Panc1 (cell line): Measurements from ENCODE around the gene SLAMF7. TPM values are rescaled to one million over a fixed set of nuclear protein-coding genes. Genes with fewer than 3 reads are reported as not detected.
A peak's percentile ranks its signal among the peaks of the same experiment; 100 is the strongest.
"Not testable (repeated sequence)": the region's sequence is repeated elsewhere in the genome, so short reads cannot be mapped to it uniquely, and the experiment has no call there.

Experiments
- ATAC-seq: fragments of 200-7000 bp; cut with Tn5 transposase; 2 replicates; pipeline ENCODE4 v1.9.1; 2020; ENCODE audit warnings: mild to moderate bottlenecking, moderate library complexity
- BruUV-seq: library from RNA; stranded (reverse); fragments of 400-500 nt; replicated peaks from 2 replicates; lab custom pipeline; 2021; lab: Mats Ljungman, UMichigan
- CTCF ChIA-PET: fragments of 300-600 bp; sonication (Branson Sonifier 250); formaldehyde crosslinking; loops from one replicate; lab custom pipeline; 2022; ENCODE audit warnings: antibody characterized with exemption; lab: Charles Lee
- POLR2A ChIA-PET: fragments of 300-600 bp; sonication (Branson Sonifier 250); formaldehyde crosslinking; loops from one replicate; lab custom pipeline; 2022; ENCODE audit warnings: antibody characterized with exemption; lab: Charles Lee
- DNase-seq: peaks from one replicate; pipeline ENCODE4 v3.0.0-alpha.2; 2010; ENCODE audit warnings: low read depth, low spot score
- H3K27ac ChIP-seq: 2 replicates; pipeline ENCODE4 v1.5.1; 2011; ENCODE audit warnings: mild to moderate bottlenecking, low read length, inconsistent platforms
- H3K27me3 ChIP-seq: fragments of 200-500 bp; sonication (Bioruptor generic); 2 replicates; pipeline ENCODE4 v1.6.0; 2014; ENCODE audit warnings: low read length, inconsistent platforms; ENCODE audit not compliant: control insufficient read depth, insufficient read depth
- H3K36me3 ChIP-seq: fragments of 200-500 bp; sonication (Bioruptor generic); 2 replicates; pipeline ENCODE4 v1.5.1; 2014; ENCODE audit warnings: inconsistent platforms, mild to moderate bottlenecking, low read length, moderate library complexity; ENCODE audit not compliant: control insufficient read depth, insufficient read depth
- H3K4me1 ChIP-seq: 2 replicates; pipeline ENCODE4 v1.5.1; 2011; ENCODE audit warnings: inconsistent platforms, mild to moderate bottlenecking, low read length, moderate library complexity; ENCODE audit not compliant: control insufficient read depth, insufficient read depth
- H3K4me3 ChIP-seq, 2 experiments: 2 replicates each; pipeline ENCODE4 v1.5.1; 2011 to 2012; ENCODE audit warnings: low read depth in 2 of 2, low read length in 2 of 2, mild to moderate bottlenecking in 2 of 2, inconsistent platforms in 1 of 2, moderate library complexity in 1 of 2
- H3K9me3 ChIP-seq: fragments of 200-500 bp; sonication (Bioruptor generic); 2 replicates; pipeline ENCODE4 v1.5.1; 2014; ENCODE audit warnings: low read depth, mild to moderate bottlenecking, inconsistent platforms, low read length, moderate library complexity; ENCODE audit not compliant: control insufficient read depth, insufficient read depth
- CTCF ChIP-seq: fragments of 450-650 bp; IDR thresholded peaks from 2 replicates; pipeline ENCODE4 v1.5.1; 2017; ENCODE audit warnings: mild to moderate bottlenecking
- REST ChIP-seq, 2 experiments: IDR thresholded peaks; 2 replicates each; pipeline ENCODE4 v1.6.1; 2011 to 2012; ENCODE audit warnings: low read depth in 2 of 2, control low read depth in 1 of 2, low read length in 1 of 2, mild to moderate bottlenecking in 1 of 2, moderate library complexity in 1 of 2; ENCODE audit not compliant: insufficient read depth in 1 of 2
- SIN3A ChIP-seq: IDR thresholded peaks from 2 replicates; pipeline ENCODE4 v1.6.1; 2012; ENCODE audit warnings: low read depth, mild to moderate bottlenecking, low read length, moderate library complexity, borderline replicate concordance; ENCODE audit not compliant: insufficient read depth
- TCF7L2 ChIP-seq: IDR thresholded peaks from 2 replicates; pipeline ENCODE4 v1.6.1; 2011; ENCODE audit warnings: mild to moderate bottlenecking, low read depth, low read length, inconsistent platforms
- in situ Hi-C: cut with HindIII; loops from 2 replicates; pipeline ENCODE4 v1.10.0; 2016; ENCODE audit warnings: low sequenced_read_pairs, low pct_unique_long_range_greater_than_20kb
- intact Hi-C: fragments of 100-400 bp; cut with micrococcal nuclease; formaldehyde crosslinking; loops from one replicate; pipeline ENCODE4 v1.10.0; 2022; ENCODE audit not compliant: unreplicated experiment
- total RNA-seq: library from RNA; stranded (reverse); gene quantifications from one replicate; pipeline ENCODE4 v1.2.1, GENCODE V29; 2021; ENCODE audit not compliant: unreplicated experiment

SLAMF7 gene
- total RNA-seq, 1 experiment from 2014 or later: 0.21 TPM

- POLR2A ChIA-PET: no interaction called here
- in situ Hi-C loops: no loop called here
Measured at GRCh38 chr1:160726498-160727315, 12.3 kb upstream of the SLAMF7 start.

GRCh38 chr1:160727316-160727640 lies 11.8 kb upstream of the SLAMF7 start:
- Histone ChIP-seq H3K9me3 (no peaks in the 10 kb centered on the region), H3K27me3 (peaks cover 10% of the 10 kb centered on the region), H3K4me3 (no peak overlapping the region), H3K36me3 (no peaks in the 10 kb centered on the region), H3K27ac (no peak overlapping the region), H3K4me1 (peaks cover 4% of the 10 kb centered on the region; the same call in 1 of the 2 replicates)
- ChIA-PET CTCF (interaction anchor here (1.0 kb wide), 2 partner anchors 219 to 227 kb away, joined by 3 to 4 read pairs; no protein-coding TSS in a partner anchor), POLR2A (no interaction called here)
- TF ChIP-seq REST (IDR thresholded peaks at IDR 0.05; ENCODE audit: insufficient read depth in 1 of 2, low read depth in 2 of 2, low read length in 1 of 2): no peak
- TF ChIP-seq SIN3A: no peak
- ATAC-seq (no peak), DNase-seq (no peak)
- no TSS peak for BruUV-seq
- in situ Hi-C loops (no loop called here), intact Hi-C loops (loop anchor here (2.0 to 5.0 kb wide), 2 partner anchors 104 to 225 kb away; partner anchors contain the start of gene ITLN2)

More at GRCh38 chr1:160726498-160727315, 12.3 kb upstream of the SLAMF7 start:
- peaks cover 4% of the 10 kb centered on the region; the same call in 1 of the 2 replicates for H3K4me1 ChIP-seq
- CTCF ChIA-PET: interaction anchor here (1.0 kb wide), 1 partner anchor 227 kb away, joined by 4 read pairs; no protein-coding TSS in a partner anchor
- BruUV-seq: no TSS peak
- intact Hi-C loops: loop anchor here (2.0 to 5.0 kb wide), 2 partner anchors 104 to 226 kb away; partner anchors contain the start of gene ITLN2
- no peaks in the 10 kb centered on the region for H3K9me3 ChIP-seq
- ATAC-seq (peak; percentile 88), DNase-seq (peak; percentile 30)
- peaks cover 14% of the 10 kb centered on the region for H3K27me3 ChIP-seq
- H3K27ac ChIP-seq: no peak overlapping the region
- H3K4me3 ChIP-seq: no peak overlapping the region
- no peaks in the 10 kb centered on the region for H3K36me3 ChIP-seq
- peak; percentile 89 for TF ChIP-seq CTCF
- no peak for TF ChIP-seq TCF7L2

GRCh38 chr1:160731564-160731963 lies 7.5 kb upstream of the SLAMF7 start:
- H3K27ac ChIP-seq, H3K27me3 ChIP-seq, CTCF ChIA-PET, in situ Hi-C loops, H3K36me3 ChIP-seq, intact Hi-C loops, H3K4me3 ChIP-seq, ATAC-seq, BruUV-seq, H3K9me3 ChIP-seq, H3K4me1 ChIP-seq, POLR2A ChIA-PET, DNase-seq: not testable (repeated sequence)
